BJ (cell line): ENCODE results near the gene CRACR2B. TPM values are rescaled to one million over a fixed set of nuclear protein-coding genes. Genes with fewer than 3 reads are reported as not detected.

Experiments
- CTCF ChIA-PET: fragments of 350-600 bp; formaldehyde crosslinking; extraction: SDS; loops from one replicate; lab custom pipeline; 2021; ENCODE audit warnings: antibody characterized with exemption, inconsistent platforms; lab: Yijun Ruan, JAX
- POLR2A ChIA-PET: fragments of 300-600 bp; sonication (Branson Sonifier 250); formaldehyde crosslinking; extraction: SDS; loops from one replicate; lab custom pipeline; 2021; ENCODE audit warnings: antibody characterized with exemption; lab: Charles Lee
- DNase-seq: peaks from one replicate; pipeline ENCODE4 v3.0.0-alpha.2; 2011; ENCODE audit warnings: low read depth
- H3K27me3 ChIP-seq: 2 replicates; pipeline ENCODE4 v1.6.0; 2011; ENCODE audit warnings: low read length; ENCODE audit not compliant: control insufficient read depth, insufficient read depth
- H3K36me3 ChIP-seq: 2 replicates; pipeline ENCODE4 v1.5.1; 2011; ENCODE audit warnings: low read length; ENCODE audit not compliant: control insufficient read depth, insufficient read depth
- H3K4me3 ChIP-seq: 2 replicates; pipeline ENCODE4 v1.5.1; 2011; ENCODE audit warnings: low read depth, mild to moderate bottlenecking, control low read depth, low read length
- polyA plus RNA-seq: library from polyadenylated mRNA; depleted of rRNA; stranded (reverse); fragments of >200 nt; gene quantifications from 2 replicates; pipeline ENCODE4 v1.2.3, GENCODE V29; 2011
- TF ChIP-seq, protein P1 (sequence below): IDR thresholded peaks from 2 replicates; pipeline ENCODE4 v1.5.1; 2011; ENCODE audit warnings: low read depth, mild to moderate bottlenecking, control low read depth, inconsistent platforms, low read length, moderate library complexity; ENCODE audit not compliant: insufficient read depth

Gene CRACR2B
- polyA plus RNA-seq, 1 experiment: 0.16 TPM

DNA sequence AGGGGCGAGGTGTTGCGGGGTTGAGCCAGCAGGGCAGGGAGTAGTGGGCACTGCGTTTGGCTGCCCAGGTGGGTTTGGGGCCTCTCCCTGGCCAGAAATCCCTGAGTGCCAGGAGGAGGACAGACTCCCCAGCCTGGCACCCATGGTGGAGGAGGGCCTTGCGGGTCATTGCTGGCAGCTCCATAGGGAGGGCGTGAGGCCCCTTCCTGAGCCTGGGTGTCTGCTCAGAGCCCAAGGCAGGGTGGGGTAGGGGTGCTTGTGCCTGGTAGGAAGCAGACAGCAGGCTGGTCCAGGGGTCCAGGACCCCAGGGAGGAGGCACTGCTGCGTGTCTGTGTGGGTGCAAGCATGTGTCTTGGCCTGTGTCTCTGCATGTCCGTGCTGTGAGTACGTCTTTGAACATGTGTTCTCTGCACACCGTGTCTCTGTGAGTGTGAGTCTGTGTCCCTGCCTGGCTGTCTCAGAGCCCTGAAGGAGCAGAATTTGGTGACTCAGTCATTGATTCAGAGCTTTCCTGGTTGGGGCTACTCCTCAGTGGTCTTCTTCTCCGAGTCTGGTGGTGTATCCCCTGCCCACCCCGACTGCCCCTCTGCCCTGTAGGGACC is 18.9 kb downstream of the CRACR2B start:
- Histone ChIP-seq H3K4me3 (no peak overlapping the region), H3K36me3 (peaks cover 5% of the 10 kb centered on the region), H3K27me3 (no peaks in the 10 kb centered on the region)
- ChIA-PET CTCF (interaction anchor here (0.6 to 4.4 kb wide), 6 partner anchors 12 to 204 kb away, joined by 3 to 20 read pairs (median 4); partner anchors contain the start of gene CD151), POLR2A (no interaction called here)
- TF ChIP-seq, protein P1, sequence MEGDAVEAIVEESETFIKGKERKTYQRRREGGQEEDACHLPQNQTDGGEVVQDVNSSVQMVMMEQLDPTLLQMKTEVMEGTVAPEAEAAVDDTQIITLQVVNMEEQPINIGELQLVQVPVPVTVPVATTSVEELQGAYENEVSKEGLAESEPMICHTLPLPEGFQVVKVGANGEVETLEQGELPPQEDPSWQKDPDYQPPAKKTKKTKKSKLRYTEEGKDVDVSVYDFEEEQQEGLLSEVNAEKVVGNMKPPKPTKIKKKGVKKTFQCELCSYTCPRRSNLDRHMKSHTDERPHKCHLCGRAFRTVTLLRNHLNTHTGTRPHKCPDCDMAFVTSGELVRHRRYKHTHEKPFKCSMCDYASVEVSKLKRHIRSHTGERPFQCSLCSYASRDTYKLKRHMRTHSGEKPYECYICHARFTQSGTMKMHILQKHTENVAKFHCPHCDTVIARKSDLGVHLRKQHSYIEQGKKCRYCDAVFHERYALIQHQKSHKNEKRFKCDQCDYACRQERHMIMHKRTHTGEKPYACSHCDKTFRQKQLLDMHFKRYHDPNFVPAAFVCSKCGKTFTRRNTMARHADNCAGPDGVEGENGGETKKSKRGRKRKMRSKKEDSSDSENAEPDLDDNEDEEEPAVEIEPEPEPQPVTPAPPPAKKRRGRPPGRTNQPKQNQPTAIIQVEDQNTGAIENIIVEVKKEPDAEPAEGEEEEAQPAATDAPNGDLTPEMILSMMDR: no peak
- DNase-seq: no peak

DNA sequence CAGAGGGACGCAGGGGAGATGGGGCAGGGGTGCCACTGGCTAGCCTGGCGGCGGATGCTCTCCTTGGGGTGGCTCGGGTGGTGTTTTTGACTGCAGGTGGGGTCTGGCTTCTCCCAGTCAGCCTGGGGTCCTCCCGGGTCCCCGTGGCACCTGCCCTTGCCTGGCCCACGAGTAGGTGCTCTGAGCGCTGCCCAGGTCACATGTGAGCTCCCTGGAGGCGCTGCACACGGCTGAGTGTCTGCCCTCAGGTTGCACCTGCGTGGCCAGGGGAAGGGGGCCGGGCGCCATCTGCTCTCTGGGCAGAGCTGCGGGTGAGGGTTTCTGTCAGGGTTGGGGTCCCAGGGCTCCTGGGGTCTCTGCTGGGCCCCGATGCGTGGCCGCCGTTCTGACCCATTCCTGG is 20.2 kb downstream of the CRACR2B start:
- Histone ChIP-seq H3K27me3 (no peaks in the 10 kb centered on the region), H3K4me3 (no peak overlapping the region), H3K36me3 (peaks cover 6% of the 10 kb centered on the region)
- TF ChIP-seq, protein P1: no peak
- DNase-seq: no peak
- ChIA-PET CTCF (interaction anchor here (0.8 to 4.4 kb wide), 11 partner anchors 9 to 236 kb away, joined by 3 to 20 read pairs (median 3); partner anchors contain the start of gene PNPLA2), POLR2A (no interaction called here)

DNA sequence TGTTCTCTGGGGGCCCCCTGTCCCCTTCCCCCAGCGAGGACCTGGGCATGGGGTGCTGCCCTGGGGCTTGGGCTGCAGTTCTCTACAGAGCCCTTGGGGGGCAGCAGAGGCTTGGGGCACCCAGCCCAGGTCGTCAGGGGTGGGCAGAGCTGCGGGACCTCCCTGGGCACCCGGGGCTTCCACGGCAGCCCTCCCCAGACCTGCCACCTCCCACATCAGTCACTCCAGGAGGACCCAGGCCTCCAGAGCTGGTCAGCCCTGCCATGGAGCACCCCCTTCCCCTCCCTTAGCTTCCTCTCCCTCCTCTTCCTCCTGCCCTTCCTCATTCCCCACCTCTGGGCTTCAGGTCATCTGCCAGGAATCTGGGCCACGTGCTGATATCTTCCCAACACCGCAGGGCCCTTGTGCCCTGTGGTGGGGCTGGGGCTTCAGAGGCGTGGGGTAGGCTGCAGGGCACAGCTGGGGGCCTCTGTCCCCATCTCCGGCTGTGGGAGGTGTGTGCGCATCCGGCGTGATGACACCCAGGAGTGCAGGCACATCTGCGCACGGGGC is 20.7 kb downstream of the CRACR2B start:
- DNase-seq: no peak
- Histone ChIP-seq H3K36me3 (peaks cover 6% of the 10 kb centered on the region), H3K27me3 (no peaks in the 10 kb centered on the region), H3K4me3 (no peak overlapping the region)
- ChIA-PET POLR2A (no interaction called here), CTCF (interaction anchor here (0.5 to 4.4 kb wide), 15 partner anchors 8 to 237 kb away, joined by 3 to 20 read pairs (median 3); partner anchors contain the start of gene PNPLA2)
- TF ChIP-seq, protein P1: peak; percentile 92

DNA sequence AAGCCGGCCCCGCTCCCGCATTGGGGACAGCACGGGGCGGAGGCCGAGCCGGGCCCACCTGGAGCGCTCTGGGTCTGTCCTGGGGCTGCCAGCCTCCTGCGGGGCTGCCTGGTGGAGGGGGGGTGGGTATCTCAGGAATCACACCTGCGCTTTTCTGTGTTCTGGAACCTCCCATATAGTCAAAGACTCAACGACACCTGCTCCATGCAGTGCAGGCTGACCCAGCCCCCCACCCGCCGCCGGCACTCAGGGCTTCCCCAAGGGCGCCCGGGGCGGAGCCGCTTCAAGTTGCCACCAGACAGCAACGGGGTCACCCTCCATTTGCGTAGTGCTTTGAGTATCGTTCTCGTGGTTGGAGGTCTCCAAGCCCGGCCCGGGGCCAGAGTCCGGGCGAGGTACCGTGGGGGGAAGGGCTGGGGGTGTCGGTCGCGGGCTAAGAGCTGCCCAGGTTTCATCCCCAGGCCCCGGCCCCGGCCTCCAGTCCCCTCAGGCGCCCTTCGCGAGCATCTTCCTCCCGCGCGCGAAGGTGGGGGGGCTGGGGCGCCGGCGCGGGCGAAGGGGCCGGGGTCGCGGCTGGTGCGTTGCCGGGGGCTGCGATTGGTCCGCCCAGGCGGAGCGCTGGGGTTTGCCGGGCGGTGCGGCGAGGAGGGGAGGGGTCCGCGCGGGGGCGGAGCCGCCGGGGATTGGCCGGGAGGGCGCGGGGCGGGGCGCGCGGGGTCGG is 21.5 kb downstream of the CRACR2B start:
- peak overlapping the region; percentile 42 for H3K4me3 ChIP-seq
- ChIA-PET POLR2A (no interaction called here), CTCF (interaction anchor here (0.5 to 4.4 kb wide), 14 partner anchors 8 to 237 kb away, joined by 3 to 20 read pairs (median 4); partner anchors contain the start of gene PNPLA2)
- no peak for DNase-seq
- H3K36me3 ChIP-seq: peaks cover 6% of the 10 kb centered on the region
- no peaks in the 10 kb centered on the region for H3K27me3 ChIP-seq
- TF ChIP-seq, protein P1: no peak
